Left lung (tissue), 10 donors: ENCODE results near the gene SND1. TPM values are rescaled to one million over a fixed set of nuclear protein-coding genes. Genes with fewer than 3 reads are reported as not detected.

Source experiments
- ATAC-seq: fragments of 200-7000 bp; cut with Tn5 transposase; one replicate; pipeline ENCODE4 v1.9.1; 2020; ENCODE audit warnings: moderate library complexity
- DNase-seq, 4 donors: peaks; one replicate each; pipeline ENCODE4 v3.0.0-alpha.2; 2013 to 2020
- H3K27ac ChIP-seq, 2 donors: fragments of 200-600 bp; sonication (generic) in 1 of 2; one replicate each; pipeline versions ENCODE4 v1.5.0 to v1.8.0; 2020 to 2021
- H3K27me3 ChIP-seq, 2 donors: fragments of 200-600 bp; sonication (generic) in 1 of 2; one replicate each; pipeline versions ENCODE4 v1.5.0 to v1.8.0; 2020 to 2021
- H3K36me3 ChIP-seq, 2 donors: fragments of 200-600 bp; sonication (generic) in 1 of 2; one replicate each; pipeline versions ENCODE4 v1.5.0 to v1.8.0; 2020 to 2021
- H3K4me1 ChIP-seq, 2 donors: fragments of 200-600 bp; one replicate each; pipeline ENCODE4 v1.8.0; 2021
- H3K4me3 ChIP-seq, 2 donors: fragments of 200-600 bp; sonication (generic) in 1 of 2; one replicate each; pipeline versions ENCODE4 v1.5.0 to v1.8.0; 2020 to 2021; ENCODE audit warnings: mild to moderate bottlenecking in 1 of 2
- H3K9me3 ChIP-seq, 2 donors: fragments of 200-600 bp; sonication (generic) in 1 of 2; one replicate each; pipeline versions ENCODE4 v1.5.0 to v1.8.0; 2020 to 2021
- intact Hi-C, 2 donors: fragments of 100-400 bp; cut with DNase I; formaldehyde crosslinking; loops; one replicate each; pipeline versions ENCODE4 v1.11.2 to v1.14.2; 2022
- polyA plus RNA-seq, 6 donors: library from polyadenylated mRNA; unstranded; fragments of 120-200 nt; gene quantifications; one replicate each; pipeline ENCODE4 v1.2.1, GENCODE V29; 2013; ENCODE audit not compliant: insufficient read length in 6 of 6
- total RNA-seq, 2 donors: library from RNA; stranded (reverse); fragmentation: NEBNext Ultra II Directional; extraction: Animal tissue kit (Norgen Biotek cat#: 25700); gene quantifications; one replicate each; pipeline ENCODE4 v1.2.1, GENCODE V29; 2021
- TF ChIP-seq, protein P1 (sequence below), 2 donors: fragments of 200-600 bp; sonication (generic) in 1 of 2; IDR thresholded peaks; one replicate each; pipeline versions ENCODE4 v1.5.0 to v1.8.0; 2021; ENCODE audit warnings: antibody characterized with exemption in 2 of 2
- donor health status: DM: no; HTN: yes; CAD: no.
- donor health status: DM: no; HTN: no; CAD: no.

SND1 gene
- total and polyA plus RNA-seq, 8 donors: 141 to 229 (median 156) TPM

DNA sequence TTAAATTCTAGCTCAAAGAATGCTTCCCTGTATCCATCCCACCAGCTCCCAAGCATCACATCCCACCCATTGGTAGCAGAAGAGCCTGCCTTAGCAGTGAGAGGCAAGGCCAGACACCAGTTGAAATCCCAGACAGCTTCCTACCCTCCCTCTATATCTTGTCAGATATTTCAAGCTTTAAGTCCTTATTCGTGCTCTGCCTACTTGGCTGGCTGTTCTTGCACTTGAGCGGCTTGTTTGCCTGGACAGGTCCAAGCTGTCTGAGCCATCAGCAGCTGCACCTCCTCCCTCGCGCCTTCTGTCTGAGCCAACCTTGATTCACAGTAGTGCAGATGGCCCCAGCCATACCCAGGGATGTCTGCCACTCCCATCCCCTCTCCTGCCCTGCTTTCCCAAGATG, 362.8 kb downstream of the SND1 start:
- TF ChIP-seq, protein P1, sequence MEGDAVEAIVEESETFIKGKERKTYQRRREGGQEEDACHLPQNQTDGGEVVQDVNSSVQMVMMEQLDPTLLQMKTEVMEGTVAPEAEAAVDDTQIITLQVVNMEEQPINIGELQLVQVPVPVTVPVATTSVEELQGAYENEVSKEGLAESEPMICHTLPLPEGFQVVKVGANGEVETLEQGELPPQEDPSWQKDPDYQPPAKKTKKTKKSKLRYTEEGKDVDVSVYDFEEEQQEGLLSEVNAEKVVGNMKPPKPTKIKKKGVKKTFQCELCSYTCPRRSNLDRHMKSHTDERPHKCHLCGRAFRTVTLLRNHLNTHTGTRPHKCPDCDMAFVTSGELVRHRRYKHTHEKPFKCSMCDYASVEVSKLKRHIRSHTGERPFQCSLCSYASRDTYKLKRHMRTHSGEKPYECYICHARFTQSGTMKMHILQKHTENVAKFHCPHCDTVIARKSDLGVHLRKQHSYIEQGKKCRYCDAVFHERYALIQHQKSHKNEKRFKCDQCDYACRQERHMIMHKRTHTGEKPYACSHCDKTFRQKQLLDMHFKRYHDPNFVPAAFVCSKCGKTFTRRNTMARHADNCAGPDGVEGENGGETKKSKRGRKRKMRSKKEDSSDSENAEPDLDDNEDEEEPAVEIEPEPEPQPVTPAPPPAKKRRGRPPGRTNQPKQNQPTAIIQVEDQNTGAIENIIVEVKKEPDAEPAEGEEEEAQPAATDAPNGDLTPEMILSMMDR (IDR thresholded peaks at IDR 0.05): no peak
- no peaks in the 10 kb centered on the region for H3K9me3 ChIP-seq
- peaks cover 0 to 16% of the 10 kb centered on the region in 2 donors for H3K36me3 ChIP-seq
- H3K27ac ChIP-seq: no peak overlapping the region
- intact Hi-C loops: no loop called here
- H3K27me3 ChIP-seq: no peaks in the 10 kb centered on the region
- ATAC-seq (no peak), DNase-seq (peak in 2 of 4 donors; percentile 32 to 57)
- H3K4me3 ChIP-seq: no peak overlapping the region
- H3K4me1 ChIP-seq: peaks cover 18 to 54% of the 10 kb centered on the region in 2 donors

DNA sequence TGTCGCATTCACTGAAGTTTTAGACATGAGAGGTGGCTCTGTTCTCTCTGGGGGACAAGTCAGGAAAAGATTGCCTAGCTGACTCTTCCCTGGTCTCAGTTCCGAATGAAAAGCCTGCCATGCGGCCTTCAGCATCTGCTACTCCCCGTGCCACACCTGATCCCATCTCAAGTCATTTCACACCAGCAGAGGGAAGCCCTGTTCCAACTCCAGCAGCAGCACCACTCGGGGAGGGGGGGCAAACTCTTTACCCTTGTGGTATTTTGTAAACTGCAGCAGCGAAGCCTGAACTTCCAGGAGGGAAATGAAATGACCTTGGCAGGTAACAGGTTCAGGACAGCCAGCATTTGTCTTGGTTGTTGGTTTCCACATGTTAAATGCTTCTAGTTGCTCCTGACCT, 365.5 kb downstream of the SND1 start:
- peak in 1 of 4 donors; percentile 29 for DNase-seq
- peak; percentile 60 for ATAC-seq
- H3K4me1 ChIP-seq: peaks cover 18 to 59% of the 10 kb centered on the region in 2 donors

DNA sequence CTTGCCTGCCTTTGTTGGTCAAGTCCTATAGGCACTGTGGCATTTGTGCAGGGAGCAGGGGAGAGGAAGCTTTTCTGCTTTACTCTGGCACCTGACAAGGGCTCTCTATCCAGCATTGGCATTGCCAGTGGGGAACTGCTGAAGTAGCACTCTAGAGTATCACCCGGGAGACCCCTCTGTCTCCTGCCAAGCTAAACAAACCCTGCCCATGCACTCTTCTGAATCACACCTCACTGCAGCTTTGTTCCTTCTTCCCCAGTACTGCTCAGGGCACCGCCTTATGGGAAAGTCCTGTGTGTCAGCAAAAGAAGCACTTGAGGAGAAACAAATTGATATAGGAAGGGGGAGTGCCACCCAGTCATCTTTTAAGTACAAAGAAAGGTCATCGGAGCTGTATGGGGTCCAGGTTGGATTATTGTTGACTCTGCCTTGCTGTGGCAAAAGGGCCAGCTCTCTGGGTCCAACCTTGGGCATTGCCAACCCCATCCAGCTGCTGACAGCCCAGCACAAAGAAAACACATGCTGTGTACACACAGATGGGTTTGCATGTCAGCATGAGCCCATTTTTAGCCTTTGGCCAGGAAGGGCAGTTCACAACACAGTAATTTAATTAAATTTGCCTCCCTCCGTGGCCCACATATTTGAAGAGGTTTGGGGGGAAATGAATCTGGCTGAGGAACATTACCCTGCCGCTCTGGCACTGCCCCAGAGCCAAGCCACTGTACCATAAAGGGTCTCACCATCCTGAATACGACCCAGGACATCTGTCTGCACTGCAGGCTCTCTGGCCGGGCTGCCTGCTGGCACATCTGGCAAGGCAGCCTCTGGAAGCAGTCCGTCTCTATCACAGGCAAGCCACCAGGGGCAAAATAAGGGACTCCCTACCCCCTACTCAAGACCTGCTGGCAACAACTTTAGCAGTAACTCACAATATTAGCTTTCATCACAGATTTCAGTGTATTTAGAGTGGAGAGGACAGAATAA, 366.2 kb downstream of the SND1 start:
- peak; percentile 89 for ATAC-seq
- Histone ChIP-seq H3K27me3 (no peaks in the 10 kb centered on the region), H3K36me3 (peaks cover 0 to 19% of the 10 kb centered on the region in 2 donors), H3K9me3 (no peaks in the 10 kb centered on the region), H3K4me1 (peaks cover 22 to 66% of the 10 kb centered on the region in 2 donors), H3K4me3 (no peak overlapping the region), H3K27ac (peak overlapping the region in 1 of 2 donors; percentile 48)
- DNase-seq: peak in 2 of 4 donors; percentile 65 to 77
- TF ChIP-seq, protein P1 (IDR thresholded peaks at IDR 0.05): no peak
- intact Hi-C loops: no loop called here

More for the DNA sequence above, 365.5 kb downstream of the SND1 start:
- H3K36me3 ChIP-seq: peaks cover 0 to 19% of the 10 kb centered on the region in 2 donors
- intact Hi-C loops: no loop called here
- H3K27ac ChIP-seq: peak overlapping the region in 1 of 2 donors; percentile 48
- no peak overlapping the region for H3K4me3 ChIP-seq
- no peaks in the 10 kb centered on the region for H3K9me3 ChIP-seq
- no peaks in the 10 kb centered on the region for H3K27me3 ChIP-seq
- TF ChIP-seq, protein P1 (IDR thresholded peaks at IDR 0.05): no peak

DNA sequence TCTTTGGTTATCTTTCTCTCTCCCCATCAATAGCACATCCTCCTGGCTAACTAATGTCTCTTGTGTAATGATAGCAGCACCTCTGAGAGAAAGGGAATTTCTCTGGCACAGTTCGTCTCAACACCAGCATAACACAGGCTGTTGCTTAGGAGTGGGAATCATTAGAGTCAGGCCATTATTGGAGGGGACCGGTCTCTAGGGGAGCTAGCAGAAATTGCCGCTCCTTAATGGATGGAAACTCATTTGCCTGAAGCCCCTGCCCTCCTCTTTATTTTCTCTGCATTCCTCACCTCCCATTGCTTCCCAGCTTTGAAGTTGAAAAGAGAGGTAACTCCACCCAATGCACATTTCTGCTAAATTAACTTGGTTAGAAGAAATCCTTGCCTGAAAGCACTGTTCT, 367.3 kb downstream of the SND1 start:
- H3K27me3 ChIP-seq: no peaks in the 10 kb centered on the region
- DNase-seq: no peak
- intact Hi-C loops: no loop called here
- TF ChIP-seq, protein P1 (IDR thresholded peaks at IDR 0.05): no peak
- H3K27ac ChIP-seq: peak overlapping the region in 1 of 2 donors; percentile 28
- peaks cover 0 to 18% of the 10 kb centered on the region in 2 donors for H3K36me3 ChIP-seq
- no peak for ATAC-seq
- H3K4me3 ChIP-seq: no peak overlapping the region
- H3K4me1 ChIP-seq: peaks cover 19 to 72% of the 10 kb centered on the region in 2 donors
- no peaks in the 10 kb centered on the region for H3K9me3 ChIP-seq

DNA sequence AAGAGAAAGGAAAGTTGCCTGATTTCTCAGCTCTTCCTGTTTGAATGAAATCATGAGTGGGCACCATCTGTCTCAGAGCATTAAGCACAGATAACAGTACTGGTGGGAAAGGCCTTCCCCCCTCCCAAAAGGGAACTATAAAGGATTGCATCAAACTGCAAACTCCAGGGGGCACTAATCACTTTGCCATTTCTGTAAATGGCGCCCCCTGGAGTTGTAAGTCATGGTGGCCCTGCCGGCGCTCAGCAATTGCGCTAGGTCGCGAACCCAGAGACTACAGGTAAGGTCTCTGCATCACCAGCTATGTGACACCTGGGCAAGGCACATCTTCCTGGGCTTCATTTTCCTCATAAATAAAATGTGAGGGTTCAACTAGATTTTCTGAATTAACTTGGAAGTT, 368.2 kb downstream of the SND1 start:
- peaks cover 0 to 16% of the 10 kb centered on the region in 2 donors for H3K36me3 ChIP-seq
- DNase-seq (no peak), ATAC-seq (no peak)
- H3K4me3 ChIP-seq: no peak overlapping the region
- TF ChIP-seq, protein P1 (IDR thresholded peaks at IDR 0.05): no peak
- H3K9me3 ChIP-seq: no peaks in the 10 kb centered on the region
- intact Hi-C loops: no loop called here
- peaks cover 19 to 74% of the 10 kb centered on the region in 2 donors for H3K4me1 ChIP-seq
- H3K27ac ChIP-seq: no peak overlapping the region
- no peaks in the 10 kb centered on the region for H3K27me3 ChIP-seq
